CD4-positive, alpha-beta T cell (primary cell): Measurements from ENCODE around the gene ICAM3. TPM values are rescaled to one million over a fixed set of nuclear protein-coding genes. Genes with fewer than 3 reads are reported as not detected.

Experiments
- ATAC-seq: fragments of 200-7000 bp; cut with Tn5 transposase; one replicate; pipeline ENCODE4 v1.10.0; 2022; ENCODE audit warnings: mild to moderate bottlenecking; ENCODE audit not compliant: poor library complexity
- CTCF ChIA-PET: fragments of 350-600 bp; sonication (Branson Sonifier 250); formaldehyde crosslinking; loops from one replicate; lab custom pipeline; 2021; ENCODE audit warnings: antibody characterized with exemption, inconsistent platforms; lab: Charles Lee
- POLR2A ChIA-PET: fragments of 350-600 bp; sonication (Branson Sonifier 250); formaldehyde crosslinking; loops from one replicate; lab custom pipeline; 2021; ENCODE audit warnings: antibody characterized with exemption, inconsistent platforms; lab: Charles Lee
- DNase-seq, 14 experiments: peaks; one replicate each; pipeline ENCODE4 v3.0.0-alpha.2; 2013 to 2020; ENCODE audit warnings: mixed read lengths in 2 of 14
- H3K27ac ChIP-seq, 2 donors: one replicate each; pipeline versions ENCODE4 v1.5.1 to v1.7.0; 2013; ENCODE audit warnings: low read length in 2 of 2, low read depth in 1 of 2, mild to moderate bottlenecking in 1 of 2
- H3K27me3 ChIP-seq, 2 experiments: 1 replicate in 1 of 2; 2 replicates in 1 of 2; pipeline versions ENCODE4 v1.6.1 to v1.7.0; 2013; ENCODE audit warnings: low read length in 2 of 2, control low read depth in 1 of 2, mild to moderate bottlenecking in 1 of 2, moderate library complexity in 1 of 2; ENCODE audit not compliant: insufficient read depth in 2 of 2, control insufficient read depth in 1 of 2
- H3K36me3 ChIP-seq: one replicate; pipeline ENCODE4 v1.6.1; 2013; ENCODE audit warnings: low read length, control low read depth; ENCODE audit not compliant: insufficient read depth
- H3K4me1 ChIP-seq: one replicate; pipeline ENCODE4 v1.6.1; 2013; ENCODE audit warnings: low read length, control low read depth; ENCODE audit not compliant: insufficient read depth
- H3K4me3 ChIP-seq: one replicate; pipeline ENCODE4 v1.5.1; 2013; ENCODE audit warnings: mild to moderate bottlenecking, low read length, moderate library complexity
- H3K9me3 ChIP-seq, 2 experiments: 1 replicate in 1 of 2; 2 replicates in 1 of 2; pipeline versions ENCODE4 v1.6.1 to v1.7.0; 2013; ENCODE audit warnings: low read length in 2 of 2, mild to moderate bottlenecking in 2 of 2, control low read depth in 1 of 2, moderate library complexity in 1 of 2; ENCODE audit not compliant: control insufficient read depth in 1 of 2, insufficient read depth in 1 of 2
- H3K27ac Mint-ChIP-seq: one replicate; pipeline ENCODE4 v1.8.0; 2020; ENCODE audit warnings: mixed read lengths
- H3K27me3 Mint-ChIP-seq: one replicate; pipeline ENCODE4 v1.8.0; 2021; ENCODE audit warnings: mixed read lengths
- H3K36me3 Mint-ChIP-seq: one replicate; pipeline ENCODE4 v1.8.0; 2021; ENCODE audit warnings: low read depth, mixed read lengths
- H3K4me1 Mint-ChIP-seq: one replicate; pipeline ENCODE4 v1.8.0; 2021; ENCODE audit warnings: low read depth, mixed read lengths
- H3K4me3 Mint-ChIP-seq: one replicate; pipeline ENCODE4 v1.8.0; 2020; ENCODE audit warnings: mild to moderate bottlenecking, mixed read lengths
- H3K9me3 Mint-ChIP-seq: one replicate; pipeline ENCODE4 v1.8.0; 2020; ENCODE audit warnings: mixed read lengths
- CTCF ChIP-seq: fragments of 200-600 bp; IDR thresholded peaks from one replicate; pipeline ENCODE4 v1.8.0; 2022; ENCODE audit warnings: antibody characterized with exemption, mild to moderate bottlenecking
- intact Hi-C, 2 experiments: fragments of 100-400 bp; cut with DNase I in 1 of 2; cut with micrococcal nuclease in 1 of 2; formaldehyde crosslinking; loops; one replicate each; pipeline versions ENCODE4 v1.15.1 to v1.9.0; 2023 to 2025; cut with DNase I, micrococcal nuclease
- total RNA-seq, 174 experiments: library from RNA in 2 of 174; stranded (reverse) in 2 of 174; gene quantifications; one replicate each; pipeline ENCODE4 v1.2.3 and lab custom pipeline; 2021 to 2026

ICAM3 gene
- total RNA-seq, 2 experiments from 2014 or later = 164 to 173 TPM

- Mint-ChIP-seq H3K27ac (no peak overlapping the region), H3K4me3 (no peak overlapping the region), H3K9me3 (no peaks in the 10 kb centered on the region), H3K4me1 (no peaks in the 10 kb centered on the region), H3K27me3 (no peaks in the 10 kb centered on the region), H3K36me3 (peaks cover 81% of the 10 kb centered on the region)
- H3K4me1 ChIP-seq = no peaks in the 10 kb centered on the region
- DNase-seq = no peak
- intact Hi-C loops = no loop called here
- H3K27ac ChIP-seq = no peak overlapping the region
- CTCF ChIA-PET = no interaction called here
- POLR2A ChIA-PET = no interaction called here
- H3K36me3 ChIP-seq = peaks cover 80% of the 10 kb centered on the region
- H3K9me3 ChIP-seq = no peaks in the 10 kb centered on the region
- no peak for TF ChIP-seq CTCF
- no peaks in the 10 kb centered on the region for H3K27me3 ChIP-seq
- no peak overlapping the region for H3K4me3 ChIP-seq
- no peak for ATAC-seq
Observed at GRCh38 chr19:10365518-10365917, 26.1 kb upstream of the ICAM3 start.

- no peaks in the 10 kb centered on the region for H3K9me3 Mint-ChIP-seq
- Histone ChIP-seq H3K9me3 (no peaks in the 10 kb centered on the region), H3K36me3 (peaks cover 82% of the 10 kb centered on the region), H3K4me3 (no peak overlapping the region), H3K27me3 (no peaks in the 10 kb centered on the region), H3K4me1 (no peaks in the 10 kb centered on the region), H3K27ac (no peak overlapping the region)
- no peaks in the 10 kb centered on the region for H3K4me1 Mint-ChIP-seq
- ATAC-seq (no peak), DNase-seq (no peak)
- no peak for TF ChIP-seq CTCF
- ChIA-PET POLR2A (no interaction called here), CTCF (no interaction called here)
- no peaks in the 10 kb centered on the region for H3K27me3 Mint-ChIP-seq
- no peak overlapping the region for H3K27ac Mint-ChIP-seq
- H3K4me3 Mint-ChIP-seq = no peak overlapping the region
- H3K36me3 Mint-ChIP-seq = peaks cover 83% of the 10 kb centered on the region
- intact Hi-C loops = no loop called here
Observed at GRCh38 chr19:10364644-10365043, 25.2 kb upstream of the ICAM3 start.

- no peaks in the 10 kb centered on the region for H3K27me3 Mint-ChIP-seq
- no peaks in the 10 kb centered on the region for H3K27me3 ChIP-seq
- no peaks in the 10 kb centered on the region for H3K9me3 Mint-ChIP-seq
- H3K9me3 ChIP-seq = no peaks in the 10 kb centered on the region
- H3K4me1 Mint-ChIP-seq = no peaks in the 10 kb centered on the region
- H3K27ac ChIP-seq = no peak overlapping the region
- no peaks in the 10 kb centered on the region for H3K4me1 ChIP-seq
- peaks cover 83% of the 10 kb centered on the region for H3K36me3 Mint-ChIP-seq
- no peak overlapping the region for H3K27ac Mint-ChIP-seq
- DNase-seq = no peak
- H3K4me3 Mint-ChIP-seq = no peak overlapping the region
- TF ChIP-seq CTCF = no peak
- ATAC-seq = no peak
- H3K36me3 ChIP-seq = peaks cover 82% of the 10 kb centered on the region
- ChIA-PET CTCF (no interaction called here), POLR2A (no interaction called here)
- H3K4me3 ChIP-seq = no peak overlapping the region
- intact Hi-C loops = no loop called here
Observed at GRCh38 chr19:10363789-10364281, 24.4 kb upstream of the ICAM3 start.
